NCI-H2081 treated with DMSO at 0.1 percent for 48 hours (cell line): Measurements from ENCODE around the gene MSTO1.
"Not testable (repeated sequence)": the region's sequence is repeated elsewhere in the genome, so short reads cannot be mapped to it uniquely, and the experiment has no call there.

Source experiments
- DNase-seq: peaks from one replicate; lab custom pipeline; 2025; lab: John Stamatoyannopoulos, UW

The MSTO1 gene

GRCh38 chr1:155613226-155613625, 3.2 kb downstream of the MSTO1 start:
- not testable (repeated sequence) for DNase-seq

GRCh38 chr1:155622191-155622590, 12.2 kb downstream of the MSTO1 start:
- no peak for DNase-seq

- DNase-seq: no peak
Measured at GRCh38 chr1:155623357-155623756, 13.3 kb downstream of the MSTO1 start.

- DNase-seq: not testable (repeated sequence)
Measured at GRCh38 chr1:155626428-155626827, 16.4 kb downstream of the MSTO1 start.

GRCh38 chr1:155636397-155637153, 26.6 kb downstream of the MSTO1 start:
- DNase-seq: no peak

GRCh38 chr1:155640367-155640766, 30.3 kb downstream of the MSTO1 start:
- DNase-seq: no peak

- DNase-seq: not testable (repeated sequence)
Measured at GRCh38 chr1:155642559-155643180, 32.7 kb downstream of the MSTO1 start.

GRCh38 chr1:155643230-155643629, 33.2 kb downstream of the MSTO1 start:
- DNase-seq: no peak

GRCh38 chr1:155645034-155645598, 35.1 kb downstream of the MSTO1 start:
- DNase-seq: no peak

- DNase-seq: no peak
Measured at GRCh38 chr1:155645648-155646047, 35.6 kb downstream of the MSTO1 start.

GRCh38 chr1:155646307-155646706, 36.3 kb downstream of the MSTO1 start:
- DNase-seq: no peak

- DNase-seq: no peak
Measured at GRCh38 chr1:155648207-155649147, 38.5 kb downstream of the MSTO1 start.

- no peak for DNase-seq
Measured at GRCh38 chr1:155649676-155650075, 39.7 kb downstream of the MSTO1 start.

GRCh38 chr1:155650231-155650757, 40.3 kb downstream of the MSTO1 start:
- DNase-seq: no peak

- DNase-seq: no peak
Measured at GRCh38 chr1:155651861-155652661, 42.0 kb downstream of the MSTO1 start.

- DNase-seq: no peak
Measured at GRCh38 chr1:155652951-155653350, 42.9 kb downstream of the MSTO1 start.

GRCh38 chr1:155657463-155657862, 47.4 kb downstream of the MSTO1 start:
- no peak for DNase-seq

GRCh38 chr1:155661239-155661638, 51.2 kb downstream of the MSTO1 start:
- not testable (repeated sequence) for DNase-seq
